T-helper 17 cell (primary cell): ENCODE measurements around the gene NDUFV1. TPM values are rescaled to one million over a fixed set of nuclear protein-coding genes. Genes with fewer than 3 reads are reported as not detected.

Source experiments
- ATAC-seq: fragments of 150-1000 bp; cut with Tn5 transposase; 2 replicates; pipeline ENCODE4 v1.10.0; 2021; ENCODE audit warnings: mild to moderate bottlenecking, moderate library complexity
- DNase-seq, 3 donors: peaks; one replicate each; pipeline versions ENCODE4 v3.0.0 to v3.0.0-alpha.2; 2020 to 2021
- H3K9me3 ChIP-seq: one replicate; pipeline ENCODE4 v1.7.0; 2013; ENCODE audit warnings: low read length, mild to moderate bottlenecking; ENCODE audit not compliant: control insufficient read depth, poor library complexity, severe bottlenecking
- H3K27ac Mint-ChIP-seq: one replicate; pipeline ENCODE4 v1.8.0; 2022; ENCODE audit warnings: mild to moderate bottlenecking, moderate library complexity, mixed read lengths
- H3K27me3 Mint-ChIP-seq: one replicate; pipeline ENCODE4 v1.8.0; 2022; ENCODE audit warnings: mixed read lengths
- H3K36me3 Mint-ChIP-seq: one replicate; pipeline ENCODE4 v1.8.0; 2022; ENCODE audit warnings: low read depth, mixed read lengths
- H3K4me1 Mint-ChIP-seq: one replicate; pipeline ENCODE4 v1.8.0; 2022; ENCODE audit warnings: mild to moderate bottlenecking, mixed read lengths
- H3K4me3 Mint-ChIP-seq: one replicate; pipeline ENCODE4 v1.8.0; 2022; ENCODE audit warnings: mild to moderate bottlenecking, moderate library complexity, mixed read lengths
- total RNA-seq, 4 donors: library from RNA in 2 of 4; stranded (reverse) in 2 of 4; gene quantifications; one replicate each; pipeline ENCODE4 v1.2.3 and lab custom pipeline; 2022 to 2026

The NDUFV1 gene
- total RNA-seq, 2 donors from 2014 or later, result 206 to 239 TPM

DNA sequence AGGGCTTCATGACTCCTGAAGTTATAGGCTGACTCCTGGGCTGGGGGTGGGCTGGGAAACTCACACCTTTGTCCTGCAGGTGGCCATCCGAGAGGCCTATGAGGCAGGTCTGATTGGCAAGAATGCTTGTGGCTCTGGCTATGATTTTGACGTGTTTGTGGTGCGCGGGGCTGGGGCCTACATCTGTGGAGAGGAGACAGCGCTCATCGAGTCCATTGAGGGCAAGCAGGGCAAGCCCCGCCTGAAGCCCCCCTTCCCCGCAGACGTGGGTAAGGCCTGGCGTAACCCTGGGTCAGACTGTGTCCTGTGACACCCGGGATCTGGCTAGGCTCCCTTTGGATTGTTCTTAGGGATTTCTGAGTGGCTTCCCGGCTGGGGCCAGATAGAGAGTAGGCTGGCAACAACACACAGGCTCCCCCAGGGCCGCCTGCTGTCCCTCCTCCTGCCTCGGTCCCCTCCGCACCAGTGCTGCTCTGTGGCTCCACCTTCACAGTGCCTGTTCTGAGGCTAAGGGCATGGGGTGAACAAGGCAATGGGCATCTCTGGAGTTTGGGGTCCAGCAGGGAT is 3.6 kb downstream of the NDUFV1 start:
- peak overlapping the region; percentile 39 for H3K27ac Mint-ChIP-seq
- H3K27me3 Mint-ChIP-seq, result no peaks in the 10 kb centered on the region
- H3K4me3 Mint-ChIP-seq, result no peak overlapping the region
- peaks cover 33% of the 10 kb centered on the region for H3K4me1 Mint-ChIP-seq
- DNase-seq (no peak), ATAC-seq (no peak)
- no peaks in the 10 kb centered on the region for H3K36me3 Mint-ChIP-seq
- H3K9me3 ChIP-seq, result no peaks in the 10 kb centered on the region

DNA sequence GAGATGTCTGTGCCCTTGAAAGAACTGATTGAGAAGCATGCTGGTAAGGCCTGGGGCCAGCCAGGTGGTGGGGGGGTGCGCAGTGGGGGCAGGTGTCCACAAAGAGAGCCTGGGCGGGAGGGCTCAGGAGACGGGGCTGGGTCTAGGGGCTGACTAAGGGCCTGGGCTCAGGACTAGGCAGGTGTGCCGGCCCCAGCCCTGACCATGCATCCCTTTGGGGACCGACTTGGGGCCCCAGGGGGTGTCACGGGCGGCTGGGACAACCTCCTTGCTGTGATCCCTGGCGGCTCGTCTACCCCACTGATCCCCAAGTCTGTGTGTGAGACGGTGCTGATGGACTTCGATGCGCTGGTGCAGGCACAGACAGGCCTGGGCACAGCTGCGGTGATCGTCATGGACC is 4.4 kb downstream of the NDUFV1 start:
- peaks cover 29% of the 10 kb centered on the region for H3K4me1 Mint-ChIP-seq
- no peak for ATAC-seq
- H3K9me3 ChIP-seq, result no peaks in the 10 kb centered on the region
- no peak overlapping the region for H3K4me3 Mint-ChIP-seq
- H3K36me3 Mint-ChIP-seq, result no peaks in the 10 kb centered on the region
- H3K27ac Mint-ChIP-seq, result peak overlapping the region; percentile 39
- no peaks in the 10 kb centered on the region for H3K27me3 Mint-ChIP-seq
- no peak for DNase-seq

DNA sequence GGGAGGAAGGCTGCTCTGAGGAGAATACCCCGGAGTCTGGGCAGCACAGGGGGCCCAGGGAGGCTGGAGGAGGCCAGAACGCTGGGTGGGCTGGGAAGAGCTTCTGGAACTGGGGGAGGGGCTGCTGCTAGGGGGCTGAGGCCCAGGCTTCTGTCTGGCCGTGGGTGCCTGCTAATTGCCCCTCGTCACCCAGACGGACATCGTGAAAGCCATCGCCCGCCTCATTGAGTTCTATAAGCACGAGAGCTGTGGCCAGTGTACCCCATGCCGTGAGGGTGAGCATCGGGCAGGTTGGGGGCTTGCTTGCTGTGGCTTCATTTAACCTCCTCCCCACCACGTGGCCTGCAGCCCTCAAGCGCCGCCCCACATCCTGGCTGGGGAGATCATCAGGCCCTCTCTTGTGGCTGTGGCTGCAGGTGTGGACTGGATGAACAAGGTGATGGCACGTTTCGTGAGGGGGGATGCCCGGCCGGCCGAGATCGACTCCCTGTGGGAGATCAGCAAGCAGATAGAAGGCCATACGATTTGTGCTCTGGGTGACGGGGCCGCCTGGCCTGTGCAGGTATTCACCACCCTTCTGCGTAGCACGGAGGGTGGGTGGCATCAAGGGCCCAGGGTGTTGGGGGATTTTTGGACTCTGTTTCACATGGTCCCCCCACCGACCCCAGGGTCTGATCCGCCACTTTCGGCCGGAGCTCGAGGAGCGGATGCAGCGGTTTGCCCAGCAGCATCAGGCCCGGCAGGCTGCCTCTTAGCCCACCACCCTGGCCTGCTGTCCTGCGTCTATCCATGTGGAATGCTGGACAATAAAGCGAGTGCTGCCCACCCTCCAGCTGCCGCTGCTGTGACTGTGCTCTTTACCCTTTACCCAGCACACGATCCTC is 5.2 kb downstream of the NDUFV1 start:
- H3K27me3 Mint-ChIP-seq, result no peaks in the 10 kb centered on the region

DNA sequence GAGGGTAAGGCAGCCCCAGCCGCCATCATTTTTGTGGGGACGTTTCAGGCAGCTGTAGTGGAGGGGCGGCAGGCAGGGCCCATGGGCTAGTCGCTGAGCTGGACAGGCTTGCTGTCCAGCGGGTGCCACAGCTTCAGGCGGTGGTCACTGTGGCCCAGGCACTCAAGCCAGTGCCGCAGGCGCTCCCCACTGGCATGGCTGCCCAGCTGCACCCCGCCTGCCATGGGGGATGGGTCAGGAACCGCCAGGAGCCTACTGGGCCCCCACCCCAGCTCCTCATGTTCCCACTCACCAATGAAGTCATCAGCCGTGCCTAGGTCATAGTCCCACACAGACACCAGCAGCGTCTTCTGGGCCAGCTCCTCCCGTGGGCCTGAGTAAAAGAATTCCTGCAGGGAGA is 6.0 kb downstream of the NDUFV1 start:
- ATAC-seq (no peak), DNase-seq (no peak)
- peaks cover 25% of the 10 kb centered on the region for H3K4me1 Mint-ChIP-seq
- H3K27me3 Mint-ChIP-seq, result no peaks in the 10 kb centered on the region
- H3K4me3 Mint-ChIP-seq, result no peak overlapping the region
- peak overlapping the region; percentile 81 for H3K27ac Mint-ChIP-seq
- no peaks in the 10 kb centered on the region for H3K36me3 Mint-ChIP-seq
- H3K9me3 ChIP-seq, result no peaks in the 10 kb centered on the region

More for the DNA sequence above, 5.2 kb downstream of the NDUFV1 start:
- no peaks in the 10 kb centered on the region for H3K9me3 ChIP-seq
- no peak overlapping the region for H3K4me3 Mint-ChIP-seq
- no peak for ATAC-seq
- H3K27ac Mint-ChIP-seq, result peak overlapping the region; percentile 81
- H3K4me1 Mint-ChIP-seq, result peaks cover 25% of the 10 kb centered on the region
- no peaks in the 10 kb centered on the region for H3K36me3 Mint-ChIP-seq
- no peak for DNase-seq

DNA sequence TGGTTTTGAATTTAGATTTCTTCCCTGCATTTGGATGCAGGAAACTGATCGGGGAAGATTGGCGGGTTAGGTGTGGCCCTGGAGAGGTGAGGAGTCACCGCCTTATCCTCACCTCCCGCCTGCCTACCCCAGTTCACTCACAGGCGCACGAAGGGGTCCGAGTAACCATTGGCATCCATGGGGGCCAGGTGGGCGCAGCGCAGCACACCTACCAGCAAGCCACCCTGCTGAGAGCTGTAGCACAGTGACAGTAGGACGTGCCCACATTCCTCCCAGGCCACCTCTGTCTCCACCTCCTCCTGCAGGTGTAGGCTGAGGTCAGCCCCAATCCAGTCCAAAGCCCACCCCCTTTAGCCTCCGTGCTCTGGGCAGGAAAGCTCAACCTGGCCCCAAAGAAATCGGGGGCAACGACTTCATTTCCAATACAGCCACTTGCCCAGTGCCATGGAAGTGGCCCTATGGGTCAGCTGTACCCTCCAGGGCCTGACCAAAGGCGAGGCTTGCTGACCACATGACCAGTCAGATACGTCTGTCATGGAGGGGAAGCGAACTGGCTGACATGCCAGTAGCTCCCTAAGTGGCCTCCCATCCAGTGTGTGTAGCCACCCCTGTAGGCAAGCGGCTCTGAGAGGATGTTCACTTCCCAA is 6.7 kb downstream of the NDUFV1 start:
- DNase-seq (no peak), ATAC-seq (no peak)
- H3K9me3 ChIP-seq, result no peaks in the 10 kb centered on the region
- Mint-ChIP-seq H3K27me3 (no peaks in the 10 kb centered on the region), H3K27ac (peak overlapping the region; percentile 98), H3K4me1 (peaks cover 22% of the 10 kb centered on the region), H3K4me3 (peak overlapping the region; percentile 81), H3K36me3 (no peaks in the 10 kb centered on the region)

DNA sequence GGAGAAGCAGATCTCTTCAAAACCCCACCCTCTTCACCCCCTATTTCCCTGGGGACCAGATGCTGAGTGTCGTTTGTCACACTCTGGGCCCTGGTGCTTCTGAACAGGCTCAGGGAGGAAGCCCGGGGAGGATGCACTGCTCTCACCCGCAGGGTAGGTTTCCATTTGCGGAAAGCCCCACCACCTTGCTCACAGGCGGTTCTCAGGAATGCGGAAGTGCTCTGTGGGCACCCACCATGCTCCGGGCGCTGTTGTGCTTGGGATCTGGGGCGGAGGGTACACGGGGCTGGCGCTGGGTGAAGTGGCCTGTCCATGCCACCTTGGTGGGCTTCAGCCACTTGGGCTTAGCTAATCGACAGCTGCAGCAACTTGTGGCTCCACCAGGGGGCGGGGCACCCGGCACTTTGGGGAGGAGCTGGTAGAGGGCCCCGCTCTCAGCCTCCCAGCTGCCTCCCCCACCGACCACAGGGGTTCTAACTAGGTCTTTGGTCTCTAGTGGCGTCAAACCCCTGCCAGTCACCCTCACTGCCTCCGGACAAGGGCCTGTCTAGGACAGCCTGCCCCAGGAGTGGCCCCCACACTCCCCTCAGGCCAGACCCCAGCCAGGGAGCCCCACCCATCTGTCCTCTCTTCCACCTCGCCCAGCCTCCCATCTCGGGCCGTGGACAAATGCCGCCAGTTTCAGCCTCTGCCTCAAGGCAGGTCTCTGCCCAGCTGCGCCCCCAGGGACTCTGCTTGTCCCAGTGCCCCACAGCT is 7.4 kb downstream of the NDUFV1 start:
- DNase-seq (peak; percentile 65 to 77 (median 71)), ATAC-seq (peak; percentile 96)
- no peaks in the 10 kb centered on the region for H3K9me3 ChIP-seq
- Mint-ChIP-seq H3K36me3 (no peaks in the 10 kb centered on the region), H3K4me3 (peak overlapping the region; percentile 81), H3K27me3 (no peaks in the 10 kb centered on the region), H3K4me1 (peaks cover 18% of the 10 kb centered on the region), H3K27ac (peak overlapping the region; percentile 98)

DNA sequence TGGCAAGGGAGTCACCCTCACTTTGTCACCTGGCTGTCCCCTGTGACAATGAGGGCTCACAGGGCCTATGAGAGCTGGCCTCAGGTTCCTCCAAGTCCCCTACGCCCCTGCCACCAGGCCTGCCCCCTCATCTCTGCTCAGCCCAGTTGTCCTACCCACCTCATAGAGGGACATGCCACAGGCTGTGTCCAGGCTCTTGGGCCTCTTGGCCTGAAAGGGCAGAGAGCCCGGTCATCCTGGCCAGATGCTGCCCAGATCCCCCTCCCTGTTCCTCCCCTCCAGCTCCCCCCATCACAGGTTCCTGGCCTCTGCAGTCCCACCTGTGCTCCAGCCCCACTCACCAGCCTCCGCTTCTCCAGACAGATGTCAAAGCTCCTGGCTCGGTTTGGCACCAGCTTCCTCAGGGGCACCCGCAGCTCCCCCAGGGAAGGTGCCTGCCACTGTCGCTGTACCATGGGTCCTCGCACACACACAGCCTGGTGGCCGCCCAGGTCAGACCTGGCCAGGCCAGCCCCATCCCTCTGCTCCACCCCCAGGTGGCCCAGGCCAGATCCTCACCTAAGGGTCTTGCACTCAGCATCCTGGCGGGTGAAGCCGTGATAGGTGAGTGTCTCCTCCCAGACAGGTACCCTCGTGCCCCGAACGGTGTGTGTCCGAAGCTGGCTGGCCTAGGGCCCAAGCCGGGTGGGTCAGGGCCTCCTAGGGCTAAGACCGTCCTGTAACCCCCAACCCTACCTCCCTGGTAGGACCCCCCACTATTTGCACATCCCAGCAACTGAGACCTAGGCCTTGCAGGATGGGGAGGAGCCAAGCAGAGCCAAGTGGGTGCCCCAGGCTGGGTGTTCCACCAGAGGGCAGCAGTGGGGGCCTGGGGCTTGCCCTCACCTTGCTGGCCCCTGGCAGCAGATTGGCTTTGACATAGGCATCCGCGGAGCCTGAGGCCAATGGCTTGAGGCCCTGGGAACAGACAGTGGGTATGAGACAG is 8.3 kb downstream of the NDUFV1 start:
- H3K27me3 Mint-ChIP-seq, result no peaks in the 10 kb centered on the region
- peak overlapping the region; percentile 98 for H3K27ac Mint-ChIP-seq
- H3K36me3 Mint-ChIP-seq, result no peaks in the 10 kb centered on the region
- peaks cover 18% of the 10 kb centered on the region for H3K4me1 Mint-ChIP-seq
- H3K9me3 ChIP-seq, result no peaks in the 10 kb centered on the region
- H3K4me3 Mint-ChIP-seq, result peak overlapping the region; percentile 81
- DNase-seq (peak in 1 of 3 donors; percentile 49), ATAC-seq (peak; percentile 17)

DNA sequence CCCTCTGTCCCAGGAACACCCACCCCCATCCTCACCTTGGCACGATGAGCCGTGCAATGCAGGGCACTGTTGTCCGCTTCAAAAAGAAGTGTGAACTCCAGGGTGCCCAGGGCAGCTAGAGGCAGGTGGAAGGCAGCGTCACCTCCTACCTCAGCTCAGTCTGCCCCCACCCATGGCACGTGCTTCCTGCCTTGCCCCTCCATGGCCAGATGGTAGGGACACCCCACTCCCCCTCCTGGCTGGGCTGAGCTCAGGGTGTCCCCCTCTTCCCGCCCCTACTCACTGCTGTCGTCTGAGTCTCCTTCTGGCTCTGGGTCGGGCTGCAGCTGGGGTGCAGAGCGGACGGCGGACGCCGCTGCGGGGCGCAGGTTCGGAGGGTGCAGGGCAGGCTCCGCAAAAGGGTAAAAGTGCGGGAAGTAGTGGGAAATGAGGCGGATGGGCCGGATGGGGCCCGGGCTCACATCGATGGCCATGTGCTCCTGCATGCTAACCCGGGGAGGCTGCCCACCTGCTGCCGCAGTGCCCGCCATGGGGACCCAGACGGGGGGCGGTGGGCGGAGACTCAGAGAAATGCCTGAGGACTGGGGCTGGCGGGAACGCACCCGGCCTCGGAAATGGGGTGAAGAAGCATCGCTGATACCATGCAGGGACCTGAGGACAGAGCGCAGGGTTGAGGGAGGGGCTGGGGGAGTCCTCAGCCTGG is 9.1 kb downstream of the NDUFV1 start:
- H3K27ac Mint-ChIP-seq, result peak overlapping the region; percentile 98
- DNase-seq, result no peak
- ATAC-seq, result no peak

DNA sequence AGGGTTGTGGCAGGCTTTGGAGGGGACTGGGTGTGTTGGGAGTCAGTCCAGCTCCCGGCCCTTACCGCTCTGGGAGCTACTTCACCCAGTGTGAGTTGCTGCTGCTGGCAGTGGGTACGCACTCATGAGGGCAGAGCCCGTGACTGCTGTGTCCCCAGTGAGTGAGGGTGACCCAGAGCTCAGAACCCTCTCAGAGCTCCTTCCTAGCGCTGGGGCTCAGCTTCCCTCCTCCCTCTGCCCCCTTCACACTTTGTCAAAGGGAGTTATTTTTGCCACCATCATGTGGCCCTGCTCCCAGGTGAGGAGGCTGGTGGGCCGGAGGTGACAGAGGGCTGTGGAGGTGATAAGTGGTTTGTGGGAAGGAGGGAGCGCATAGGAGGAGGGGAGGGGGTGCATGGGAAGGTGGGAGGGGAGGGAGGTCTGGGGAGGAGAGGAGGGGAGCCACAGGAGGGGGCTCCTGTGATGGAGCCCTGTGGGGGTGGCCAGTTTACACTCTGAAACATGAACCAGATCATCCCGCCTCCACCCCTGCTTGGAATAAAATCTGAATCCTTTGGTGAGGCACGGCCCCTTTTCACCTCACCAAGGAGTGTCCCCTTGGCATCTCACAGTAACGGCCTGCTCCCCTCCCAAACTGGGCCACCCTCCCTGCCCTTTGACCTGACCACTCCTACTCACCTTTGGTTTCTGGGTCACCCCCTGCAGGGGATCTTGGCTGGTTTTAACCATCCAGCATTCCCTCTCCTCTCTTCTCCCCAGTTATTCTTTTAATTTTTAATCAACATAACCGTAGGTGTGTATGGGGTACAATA is 9.9 kb downstream of the NDUFV1 start:
- peak overlapping the region; percentile 34 for H3K27ac Mint-ChIP-seq
- ATAC-seq, result no peak
- H3K9me3 ChIP-seq, result no peaks in the 10 kb centered on the region
- peak overlapping the region; percentile 81 for H3K4me3 Mint-ChIP-seq
- peaks cover 18% of the 10 kb centered on the region for H3K4me1 Mint-ChIP-seq
- H3K36me3 Mint-ChIP-seq, result no peaks in the 10 kb centered on the region
- DNase-seq, result no peak
- no peaks in the 10 kb centered on the region for H3K27me3 Mint-ChIP-seq

More for the DNA sequence above, 9.1 kb downstream of the NDUFV1 start:
- H3K4me1 Mint-ChIP-seq, result peaks cover 18% of the 10 kb centered on the region
- no peaks in the 10 kb centered on the region for H3K9me3 ChIP-seq
- no peaks in the 10 kb centered on the region for H3K36me3 Mint-ChIP-seq
- no peaks in the 10 kb centered on the region for H3K27me3 Mint-ChIP-seq
- H3K4me3 Mint-ChIP-seq, result peak overlapping the region; percentile 81

DNA sequence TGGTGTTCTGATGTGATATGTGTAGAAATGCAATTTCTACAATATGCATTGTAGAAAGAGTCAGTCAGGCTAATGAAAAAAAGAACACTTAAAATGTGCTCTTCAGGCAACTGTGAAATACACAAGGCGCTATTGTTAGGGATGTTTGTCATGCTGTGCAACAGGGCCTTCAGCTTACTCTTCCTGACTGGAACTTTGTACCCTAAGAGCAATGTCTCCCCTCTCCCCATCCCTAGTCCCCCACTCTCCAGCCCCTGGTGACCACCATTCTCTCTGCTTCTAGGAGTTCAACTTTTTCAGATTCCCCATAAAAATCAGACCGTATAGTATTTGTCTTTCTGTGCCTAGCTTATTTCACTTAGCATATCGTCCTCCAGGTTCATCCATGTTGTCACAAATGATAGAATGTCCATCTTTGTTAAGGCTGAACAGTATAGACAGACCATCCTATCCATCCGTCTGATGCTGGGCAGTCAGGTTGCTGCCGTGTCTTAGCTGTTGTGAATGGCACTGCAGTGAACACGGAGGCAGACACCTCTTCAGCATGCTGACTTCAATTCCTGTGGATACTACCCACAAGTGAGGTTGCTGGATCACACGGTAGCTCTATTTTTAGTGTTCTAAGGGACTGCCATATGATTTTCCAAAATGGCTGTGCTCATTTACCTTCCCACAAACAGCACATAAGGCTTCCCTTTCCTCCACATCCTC is 10.7 kb downstream of the NDUFV1 start:
- H3K4me3 Mint-ChIP-seq, result peak overlapping the region; percentile 70
- DNase-seq (no peak), ATAC-seq (no peak)
- H3K27me3 Mint-ChIP-seq, result no peaks in the 10 kb centered on the region
- H3K27ac Mint-ChIP-seq, result peak overlapping the region; percentile 34
- H3K9me3 ChIP-seq, result no peaks in the 10 kb centered on the region
- peaks cover 18% of the 10 kb centered on the region for H3K4me1 Mint-ChIP-seq
- H3K36me3 Mint-ChIP-seq, result no peaks in the 10 kb centered on the region
